Osteoblast (primary cell): ENCODE results near the gene NPAS3. TPM values are rescaled to one million over a fixed set of nuclear protein-coding genes. Genes with fewer than 3 reads are reported as not detected.

Source experiments
- DNase-seq: peaks from one replicate; pipeline ENCODE4 v3.0.0; 2011; ENCODE audit warnings: low spot score, mixed read lengths; ENCODE audit not compliant: insufficient read length; ENCODE audit errors: missing footprints
- H2AFZ ChIP-seq: 2 replicates; pipeline ENCODE4 v1.6.0; 2011; ENCODE audit warnings: mild to moderate bottlenecking, low read length
- H3K27ac ChIP-seq: 2 replicates; pipeline ENCODE4 v1.5.1; 2011; ENCODE audit warnings: mild to moderate bottlenecking, low read depth, low read length, moderate library complexity
- H3K27me3 ChIP-seq: 2 replicates; pipeline ENCODE4 v1.6.0; 2012; ENCODE audit warnings: mild to moderate bottlenecking, control low read depth, inconsistent platforms, low read length, moderate library complexity; ENCODE audit not compliant: insufficient read depth
- H3K36me3 ChIP-seq: 2 replicates; pipeline ENCODE4 v1.5.1; 2011; ENCODE audit warnings: mild to moderate bottlenecking, low read length, control low read depth, moderate library complexity; ENCODE audit not compliant: insufficient read depth
- H3K4me1 ChIP-seq: 2 replicates; pipeline ENCODE4 v1.5.1; 2011; ENCODE audit warnings: mild to moderate bottlenecking, low read length, control low read depth, moderate library complexity; ENCODE audit not compliant: insufficient read depth
- H3K4me2 ChIP-seq: 2 replicates; pipeline ENCODE4 v1.6.0; 2011; ENCODE audit warnings: mild to moderate bottlenecking, low read length; ENCODE audit not compliant: insufficient read depth
- H3K4me3 ChIP-seq: fragments of 200-600 bp; sonication (generic); 3 replicates; pipeline ENCODE4 v1.5.1; 2012; ENCODE audit warnings: mild to moderate bottlenecking, low read length, inconsistent platforms; ENCODE audit not compliant: insufficient read depth
- H3K79me2 ChIP-seq: 2 replicates; pipeline ENCODE4 v1.6.0; 2012; ENCODE audit warnings: mild to moderate bottlenecking, low read length, control low read depth, inconsistent platforms; ENCODE audit not compliant: insufficient read depth
- H3K9me3 ChIP-seq: 2 replicates; pipeline ENCODE4 v1.5.1; 2011; ENCODE audit warnings: low read depth, low read length, control low read depth
- H4K20me1 ChIP-seq: 2 replicates; pipeline ENCODE4 v1.6.0; 2012; ENCODE audit warnings: mild to moderate bottlenecking, low read length, control low read depth; ENCODE audit not compliant: insufficient read depth
- CTCF ChIP-seq: IDR thresholded peaks from 2 replicates; pipeline ENCODE4 v1.5.1; 2011; ENCODE audit warnings: mild to moderate bottlenecking, low read depth, low read length, moderate library complexity; ENCODE audit errors: extremely low read depth
- total RNA-seq: library from RNA; depleted of rRNA; stranded (reverse); fragments of >200 nt; gene quantifications from 2 replicates; pipeline ENCODE4 v1.2.3, GENCODE V29; 2012

Gene NPAS3
- total RNA-seq, 1 donor, result 0.72 TPM

GRCh38 chr14:33499687-33500086 is 561.0 kb downstream of the NPAS3 start:
- Histone ChIP-seq H3K36me3 (no peaks in the 10 kb centered on the region), H3K79me2 (no peaks in the 10 kb centered on the region), H3K27ac (no peak overlapping the region), H3K27me3 (no peaks in the 10 kb centered on the region), H3K4me2 (no peak overlapping the region), H3K4me1 (no peaks in the 10 kb centered on the region), H4K20me1 (no peaks in the 10 kb centered on the region), H2AFZ (no peak overlapping the region), H3K4me3 (no peak overlapping the region), H3K9me3 (no peaks in the 10 kb centered on the region)
- no peak for TF ChIP-seq CTCF
- no peak for DNase-seq

- H3K27me3 ChIP-seq, result no peaks in the 10 kb centered on the region
- no peak overlapping the region for H3K4me3 ChIP-seq
- no peak for DNase-seq
- H2AFZ ChIP-seq, result no peak overlapping the region
- H3K27ac ChIP-seq, result no peak overlapping the region
- H3K9me3 ChIP-seq, result no peaks in the 10 kb centered on the region
- no peak for TF ChIP-seq CTCF
- H3K79me2 ChIP-seq, result no peaks in the 10 kb centered on the region
- no peaks in the 10 kb centered on the region for H3K36me3 ChIP-seq
- H3K4me1 ChIP-seq, result no peaks in the 10 kb centered on the region
- no peak overlapping the region for H3K4me2 ChIP-seq
- no peaks in the 10 kb centered on the region for H4K20me1 ChIP-seq
Observed at GRCh38 chr14:33504246-33505099, 565.8 kb downstream of the NPAS3 start.

GRCh38 chr14:33505266-33505962 is 566.7 kb downstream of the NPAS3 start:
- Histone ChIP-seq H4K20me1 (no peaks in the 10 kb centered on the region), H3K4me3 (no peak overlapping the region), H3K36me3 (no peaks in the 10 kb centered on the region), H3K4me2 (no peak overlapping the region), H3K79me2 (no peaks in the 10 kb centered on the region), H3K9me3 (no peaks in the 10 kb centered on the region), H3K4me1 (no peaks in the 10 kb centered on the region), H3K27ac (no peak overlapping the region), H2AFZ (no peak overlapping the region), H3K27me3 (no peaks in the 10 kb centered on the region)
- no peak for TF ChIP-seq CTCF
- no peak for DNase-seq

- no peak for DNase-seq
- no peak for TF ChIP-seq CTCF
Observed at GRCh38 chr14:33505963-33506329, 567.3 kb downstream of the NPAS3 start.

More at GRCh38 chr14:33505963-33506329, 567.3 kb downstream of the NPAS3 start:
- H2AFZ ChIP-seq, result no peak overlapping the region
- no peak overlapping the region for H3K27ac ChIP-seq
- H3K4me3 ChIP-seq, result no peak overlapping the region
- H4K20me1 ChIP-seq, result no peaks in the 10 kb centered on the region
- no peaks in the 10 kb centered on the region for H3K79me2 ChIP-seq
- no peaks in the 10 kb centered on the region for H3K4me1 ChIP-seq
- no peaks in the 10 kb centered on the region for H3K9me3 ChIP-seq
- H3K4me2 ChIP-seq, result no peak overlapping the region
- H3K36me3 ChIP-seq, result no peaks in the 10 kb centered on the region
- no peaks in the 10 kb centered on the region for H3K27me3 ChIP-seq
